IgD-negative memory B cell (primary cell): ENCODE measurements around the gene PRAMEF4. TPM values are rescaled to one million over a fixed set of nuclear protein-coding genes. Genes with fewer than 3 reads are reported as not detected.
"Not testable (repeated sequence)": the region's sequence is repeated elsewhere in the genome, so short reads cannot be mapped to it uniquely, and the experiment has no call there.

Source experiments
- H3K27ac Mint-ChIP-seq, 3 donors: one replicate each; pipeline ENCODE4 v1.8.0; 2020 to 2022; ENCODE audit warnings: mild to moderate bottlenecking in 3 of 3, mixed read lengths in 3 of 3, moderate library complexity in 1 of 3
- H3K27me3 Mint-ChIP-seq: one replicate; pipeline ENCODE4 v1.8.0; 2021; ENCODE audit warnings: mixed read lengths
- H3K36me3 Mint-ChIP-seq: one replicate; pipeline ENCODE4 v1.8.0; 2020; ENCODE audit warnings: mild to moderate bottlenecking, mixed read lengths
- H3K4me1 Mint-ChIP-seq, 3 donors: one replicate each; pipeline ENCODE4 v1.8.0; 2020 to 2022; ENCODE audit warnings: mixed read lengths in 3 of 3, mild to moderate bottlenecking in 1 of 3
- H3K4me3 Mint-ChIP-seq, 4 donors: one replicate each; pipeline ENCODE4 v1.8.0; 2020 to 2022; ENCODE audit warnings: mild to moderate bottlenecking in 4 of 4, mixed read lengths in 4 of 4, moderate library complexity in 3 of 4
- H3K9me3 Mint-ChIP-seq, 3 donors: one replicate each; pipeline ENCODE4 v1.8.0; 2020 to 2021; ENCODE audit warnings: mixed read lengths in 3 of 3, mild to moderate bottlenecking in 1 of 3
- polyA plus RNA-seq: library from polyadenylated mRNA; unstranded; fragments of 300-500 nt; fragmentation: Illumina TruSeq; gene quantifications from one replicate; pipeline ENCODE4 v1.2.3, GENCODE V29; 2021

PRAMEF4 gene
- polyA plus RNA-seq, result not detected

DNA sequence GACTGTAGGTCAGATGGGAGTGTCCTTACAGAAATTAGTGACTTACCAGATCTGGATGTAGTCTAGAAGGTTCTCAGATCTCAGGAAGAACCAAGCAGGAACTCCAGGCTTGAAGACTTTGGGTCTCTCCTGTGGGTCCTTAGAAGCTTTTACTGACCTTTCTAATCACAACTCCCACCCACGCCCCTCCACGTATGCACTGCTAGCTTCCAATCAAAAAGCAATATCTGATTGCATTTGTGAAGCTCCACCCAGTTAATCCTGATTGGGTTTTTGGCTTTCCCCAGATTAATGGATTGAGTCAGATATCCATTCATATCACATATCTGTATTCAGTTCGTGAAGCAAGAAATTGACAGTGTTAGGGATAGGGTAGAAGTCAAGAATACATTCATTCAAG is at the start of gene PRAMEF4:
Gene PRAMEF4, minus strand, starts transcription at position 101 of the 400 bp plus-strand sequence. CDS start 2,807 bp downstream, outside the sequence.
- H3K4me3 Mint-ChIP-seq, H3K27ac Mint-ChIP-seq, H3K27me3 Mint-ChIP-seq, H3K9me3 Mint-ChIP-seq, H3K36me3 Mint-ChIP-seq, H3K4me1 Mint-ChIP-seq: not testable (repeated sequence)

DNA sequence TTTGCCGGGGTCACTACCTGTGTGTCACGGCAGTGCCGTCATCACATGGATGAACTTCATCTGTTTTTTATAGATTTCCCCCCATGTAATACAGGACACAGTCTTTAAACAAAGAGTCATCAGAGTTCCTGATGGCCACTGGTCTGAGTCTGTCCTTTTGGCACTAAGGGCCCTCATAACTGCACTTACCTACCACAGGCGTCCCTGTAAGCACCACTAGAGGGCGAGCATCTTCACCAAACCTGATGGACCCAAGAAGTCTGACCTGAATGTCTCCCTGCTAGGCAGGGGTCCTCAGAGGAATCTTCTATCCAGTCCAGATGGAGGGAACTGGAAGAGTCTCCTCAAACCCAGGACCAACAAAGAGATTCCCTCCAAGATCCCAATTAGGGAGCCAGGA is 38.4 kb upstream of the PRAMEF4 start:
- not testable (repeated sequence) for H3K4me3 Mint-ChIP-seq, H3K36me3 Mint-ChIP-seq, H3K9me3 Mint-ChIP-seq, H3K27me3 Mint-ChIP-seq, H3K27ac Mint-ChIP-seq, H3K4me1 Mint-ChIP-seq

- not testable (repeated sequence) for H3K4me3 Mint-ChIP-seq, H3K27me3 Mint-ChIP-seq, H3K4me1 Mint-ChIP-seq, H3K9me3 Mint-ChIP-seq, H3K36me3 Mint-ChIP-seq, H3K27ac Mint-ChIP-seq
These were observed 35.7 kb upstream of the PRAMEF4 start for GRCh38 chr1:12921749-12922148.

- not testable (repeated sequence) for H3K27ac Mint-ChIP-seq, H3K27me3 Mint-ChIP-seq, H3K4me1 Mint-ChIP-seq, H3K4me3 Mint-ChIP-seq, H3K9me3 Mint-ChIP-seq, H3K36me3 Mint-ChIP-seq
These were observed 30.3 kb upstream of the PRAMEF4 start, which contains the start of gene PRAMEF7 for GRCh38 chr1:12916310-12916709. PRAMEF7 (plus strand) TSS chr1:12916610; CDS start chr1:12917693, 1,083 bp downstream.

DNA sequence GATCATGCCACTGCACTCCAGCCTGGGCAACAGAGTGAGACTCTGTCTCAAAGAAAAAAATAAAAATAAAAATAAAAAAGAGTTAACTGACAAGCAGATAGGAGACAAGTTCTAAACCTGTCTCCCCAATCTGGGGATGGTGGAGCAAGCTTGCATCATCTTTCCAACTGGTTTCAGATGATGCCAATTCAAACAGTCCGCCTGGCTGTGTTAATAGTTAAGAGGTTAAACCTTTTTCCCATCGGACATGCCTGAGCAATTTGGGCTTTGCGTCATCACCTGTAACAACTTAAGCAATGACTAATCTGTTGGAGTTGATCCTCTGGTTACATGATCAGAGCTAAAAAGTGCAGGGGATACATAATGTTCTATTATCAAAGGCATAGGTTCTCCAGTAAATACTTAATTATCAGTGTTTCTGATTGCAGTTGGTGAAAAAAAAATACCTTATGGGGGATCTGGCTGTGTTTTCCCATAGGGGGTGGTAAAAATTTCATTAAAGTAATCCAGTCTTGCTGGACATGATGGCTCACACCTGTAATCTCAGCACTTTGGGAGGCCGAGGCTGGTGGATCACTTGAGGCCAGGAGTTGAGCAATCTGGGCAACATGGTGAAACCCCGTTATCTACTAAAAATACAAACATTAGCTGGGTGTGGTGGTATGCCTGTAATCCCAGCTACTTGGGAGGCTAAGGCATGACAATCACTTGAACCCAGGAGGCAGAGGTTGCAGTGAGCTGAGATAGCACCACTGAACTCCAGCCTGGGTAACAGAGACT is 18.0 kb upstream of the PRAMEF4 start:
- not testable (repeated sequence) for H3K36me3 Mint-ChIP-seq, H3K27ac Mint-ChIP-seq, H3K4me3 Mint-ChIP-seq, H3K4me1 Mint-ChIP-seq, H3K27me3 Mint-ChIP-seq, H3K9me3 Mint-ChIP-seq

GRCh38 chr1:12899186-12899585 is 13.2 kb upstream of the PRAMEF4 start:
- not testable (repeated sequence) for H3K4me1 Mint-ChIP-seq, H3K4me3 Mint-ChIP-seq, H3K9me3 Mint-ChIP-seq, H3K36me3 Mint-ChIP-seq, H3K27ac Mint-ChIP-seq, H3K27me3 Mint-ChIP-seq

GRCh38 chr1:12898170-12898569 is 12.2 kb upstream of the PRAMEF4 start, which contains the start of gene PRAMEF10:
PRAMEF10 (minus strand) TSS chr1:12898270; CDS start chr1:12895847, 2,423 bp downstream.
- not testable (repeated sequence) for H3K27ac Mint-ChIP-seq, H3K4me1 Mint-ChIP-seq, H3K27me3 Mint-ChIP-seq, H3K4me3 Mint-ChIP-seq, H3K36me3 Mint-ChIP-seq, H3K9me3 Mint-ChIP-seq

- H3K9me3 Mint-ChIP-seq, H3K4me3 Mint-ChIP-seq, H3K27me3 Mint-ChIP-seq, H3K36me3 Mint-ChIP-seq, H3K4me1 Mint-ChIP-seq, H3K27ac Mint-ChIP-seq: not testable (repeated sequence)
These were observed 7.5 kb downstream of the PRAMEF4 start for GRCh38 chr1:12878453-12878852.

DNA sequence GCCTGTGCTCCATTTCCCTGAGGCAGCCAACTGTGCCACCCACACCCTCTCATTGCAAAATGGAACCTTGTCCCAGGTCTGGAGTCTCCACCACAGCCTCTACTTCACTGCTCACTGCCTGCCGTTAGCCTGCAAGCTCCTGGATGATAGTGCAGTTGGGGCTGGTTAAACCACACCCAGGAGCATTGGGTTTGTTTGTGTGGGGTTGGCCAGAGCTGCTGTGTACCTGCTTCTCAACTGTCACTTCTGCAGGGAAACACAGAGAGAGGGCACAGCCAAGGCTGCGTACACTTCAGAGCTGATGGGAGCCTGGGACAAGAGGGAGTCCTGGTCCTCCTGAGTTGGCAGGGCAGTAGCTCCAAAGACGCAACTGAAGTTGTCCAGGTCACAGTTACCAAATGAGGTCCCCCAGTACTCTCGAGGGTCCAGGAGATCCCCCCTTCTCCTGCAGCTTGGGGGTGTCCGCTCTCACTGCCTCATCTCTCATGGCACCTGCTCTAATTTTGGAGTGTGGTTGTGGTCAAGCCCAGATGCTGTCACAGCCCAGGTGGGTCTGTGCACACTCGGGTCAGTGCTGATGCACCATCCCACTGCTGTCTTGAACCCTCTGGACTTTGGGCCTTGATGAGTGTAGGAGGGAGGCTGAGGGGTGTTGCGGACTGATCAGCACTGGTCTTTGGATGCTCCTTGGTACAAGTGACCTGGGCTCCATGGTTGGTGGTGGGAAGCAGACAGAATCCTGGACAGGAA is 22.7 kb downstream of the PRAMEF4 start:
- not testable (repeated sequence) for H3K27ac Mint-ChIP-seq, H3K4me1 Mint-ChIP-seq, H3K36me3 Mint-ChIP-seq, H3K27me3 Mint-ChIP-seq, H3K9me3 Mint-ChIP-seq, H3K4me3 Mint-ChIP-seq

DNA sequence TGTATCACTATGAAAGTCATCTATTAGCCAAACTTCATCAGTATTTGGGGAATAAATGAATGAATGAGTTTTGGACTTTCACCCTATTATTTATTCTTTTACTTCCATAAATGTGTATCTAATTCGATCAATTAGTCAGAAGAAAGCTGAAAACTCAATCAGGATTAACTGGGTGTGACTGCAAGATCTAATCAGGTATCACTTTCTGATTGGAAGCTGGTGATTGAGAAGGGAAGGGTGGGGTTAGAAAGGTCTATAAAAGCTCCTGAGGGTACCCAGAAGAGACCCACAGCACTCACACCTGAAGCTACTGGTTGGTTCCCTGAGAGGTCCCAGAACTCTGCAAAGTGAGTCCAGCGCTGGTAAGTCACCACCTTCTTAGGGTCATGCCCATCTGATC is 29.2 kb downstream of the PRAMEF4 start, which contains the start of gene PRAMEF2:
Gene PRAMEF2, plus strand, starts transcription at position 301 of the 400 bp plus-strand sequence. CDS start 1,924 bp downstream, outside the sequence.
- H3K9me3 Mint-ChIP-seq, H3K4me1 Mint-ChIP-seq, H3K36me3 Mint-ChIP-seq, H3K27me3 Mint-ChIP-seq, H3K4me3 Mint-ChIP-seq, H3K27ac Mint-ChIP-seq: not testable (repeated sequence)

DNA sequence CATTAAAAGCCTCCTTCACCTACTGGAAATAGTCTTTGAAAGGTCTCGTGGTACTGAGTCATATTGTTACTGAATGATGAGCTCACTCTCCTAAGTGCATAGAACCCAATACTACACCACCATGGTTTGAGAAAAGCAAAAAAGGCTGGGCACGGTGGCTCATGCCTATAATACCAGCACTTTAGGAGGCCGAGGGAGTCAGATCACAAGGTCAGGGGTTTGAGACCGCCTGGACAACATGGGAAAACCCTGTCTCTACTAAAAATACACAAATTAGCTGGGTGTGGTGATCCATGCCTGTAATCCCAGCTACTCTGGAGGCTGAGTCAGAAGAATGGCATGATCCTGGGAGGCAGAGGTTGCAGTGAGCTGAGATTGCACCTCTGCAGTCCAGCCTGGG is 34.2 kb downstream of the PRAMEF4 start:
- H3K4me1 Mint-ChIP-seq, result no peaks in the 10 kb centered on the region
- no peaks in the 10 kb centered on the region for H3K9me3 Mint-ChIP-seq
- no peaks in the 10 kb centered on the region for H3K27me3 Mint-ChIP-seq
- H3K27ac Mint-ChIP-seq, result no peak overlapping the region
- peaks cover 1% of the 10 kb centered on the region for H3K36me3 Mint-ChIP-seq
- H3K4me3 Mint-ChIP-seq, result no peak overlapping the region

- not testable (repeated sequence) for H3K9me3 Mint-ChIP-seq, H3K4me3 Mint-ChIP-seq, H3K27ac Mint-ChIP-seq, H3K27me3 Mint-ChIP-seq, H3K36me3 Mint-ChIP-seq, H3K4me1 Mint-ChIP-seq
These were observed 37.4 kb downstream of the PRAMEF4 start, which contains the start of gene HNRNPCL1 for GRCh38 chr1:12848620-12849019. HNRNPCL1 (minus strand) TSS chr1:12848720; CDS start chr1:12848289, 431 bp downstream.

DNA sequence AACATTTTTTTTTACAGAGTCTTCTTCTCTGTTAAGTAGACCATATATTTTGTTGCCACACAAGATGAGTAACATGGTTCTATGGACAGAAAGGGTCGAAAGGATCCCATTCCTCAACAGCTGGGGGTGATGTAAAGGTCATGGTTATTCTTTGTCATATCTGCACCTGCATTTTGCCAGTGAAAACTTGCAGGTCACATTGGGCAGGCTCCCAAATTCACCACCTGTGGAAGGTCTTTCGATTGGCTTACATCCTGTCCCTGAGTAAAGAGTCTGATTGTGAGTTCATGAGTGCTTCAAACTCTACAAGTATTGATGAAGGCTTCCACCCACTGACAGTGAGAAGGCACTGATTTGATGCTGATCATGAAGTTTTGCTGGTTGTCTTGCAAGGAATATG is 52.8 kb downstream of the PRAMEF4 start:
- H3K27me3 Mint-ChIP-seq, H3K9me3 Mint-ChIP-seq, H3K27ac Mint-ChIP-seq, H3K4me3 Mint-ChIP-seq, H3K36me3 Mint-ChIP-seq, H3K4me1 Mint-ChIP-seq: not testable (repeated sequence)

DNA sequence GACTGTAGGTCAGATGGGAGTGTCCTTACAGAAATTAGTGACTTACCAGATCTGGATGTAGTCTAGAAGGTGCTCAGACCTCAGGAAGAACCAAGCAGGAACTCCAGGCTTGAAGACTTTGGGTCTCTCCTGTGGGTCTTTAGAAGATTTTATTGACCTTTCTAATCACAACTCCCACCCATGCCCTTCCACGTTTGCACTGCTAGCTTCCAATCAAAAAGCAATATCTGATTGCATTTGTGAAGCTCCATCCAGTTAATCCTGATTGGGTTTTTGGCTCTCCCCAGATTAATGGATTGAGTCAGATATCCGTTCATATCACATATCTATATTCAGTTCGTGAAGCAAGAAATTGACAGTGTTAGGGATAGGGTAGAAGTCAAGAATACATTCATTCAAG is 54.7 kb downstream of the PRAMEF4 start, which contains the start of gene PRAMEF11:
Gene PRAMEF11, minus strand, starts transcription at position 101 of the 400 bp plus-strand sequence. CDS start 2,621 bp downstream, outside the sequence.
- not testable (repeated sequence) for H3K4me3 Mint-ChIP-seq, H3K9me3 Mint-ChIP-seq, H3K4me1 Mint-ChIP-seq, H3K36me3 Mint-ChIP-seq, H3K27ac Mint-ChIP-seq, H3K27me3 Mint-ChIP-seq
